Stimulated activated CD8-positive, alpha-beta memory T cell treated with anti-CD3 and anti-CD28 coated beads, Interleukin-15, amount 100 ng/mL, for 24 hours (primary cell): ENCODE data around the gene COA7.
"Not testable (repeated sequence)": the region's sequence is repeated elsewhere in the genome, so short reads cannot be mapped to it uniquely, and the experiment has no call there.

Source experiments
- DNase-seq: peaks from one replicate; pipeline ENCODE4 v3.0.0-alpha.2; 2020; ENCODE audit warnings: low read depth

The COA7 gene

DNA sequence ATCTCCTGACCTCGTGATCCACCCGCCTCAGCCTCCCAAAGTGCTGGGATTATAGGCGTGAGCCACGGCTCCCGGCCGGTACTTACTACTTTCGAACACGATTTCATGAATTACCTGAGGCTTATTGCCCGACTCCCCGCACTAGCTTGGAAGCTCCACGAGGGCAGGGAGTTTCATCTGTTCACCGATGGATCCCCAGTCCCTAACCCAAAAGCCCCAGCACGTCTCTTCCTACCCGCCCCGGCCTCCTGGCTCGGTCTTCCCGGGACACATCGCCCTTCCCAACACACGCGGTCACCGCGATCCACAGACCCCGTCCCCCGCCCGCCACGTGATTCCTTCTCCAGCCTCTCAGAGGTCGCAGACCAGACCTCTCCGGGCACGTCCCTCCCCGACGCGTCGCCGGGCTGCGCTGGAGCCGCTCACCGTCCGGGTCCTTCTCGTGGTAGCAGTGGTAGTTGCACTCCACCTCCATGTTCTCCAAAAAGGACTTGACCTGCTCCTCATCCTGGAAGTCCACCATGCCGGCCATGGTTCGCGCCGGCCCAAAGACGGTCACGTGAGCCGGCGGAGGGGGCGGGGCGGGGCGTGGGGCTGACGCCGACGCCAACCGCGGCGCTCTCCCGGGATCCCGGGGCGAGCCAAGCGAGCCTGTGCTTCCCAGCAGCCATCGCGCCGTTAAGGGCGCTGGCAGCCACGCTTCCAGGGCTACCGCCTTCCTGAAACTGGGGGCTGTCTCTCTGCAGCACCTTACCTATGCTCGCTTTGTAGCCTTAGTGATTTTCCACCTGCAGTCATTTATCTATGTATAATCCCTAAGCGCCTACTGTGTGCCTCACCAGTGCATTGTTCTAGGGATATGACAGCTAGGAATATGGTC lies at the start of gene COA7:
Gene COA7 (minus strand): TSS at position 553 of the 880 bp plus-strand sequence. CDS start 21 bp downstream, at position 532.
- DNase-seq = peak; percentile 53

DNA sequence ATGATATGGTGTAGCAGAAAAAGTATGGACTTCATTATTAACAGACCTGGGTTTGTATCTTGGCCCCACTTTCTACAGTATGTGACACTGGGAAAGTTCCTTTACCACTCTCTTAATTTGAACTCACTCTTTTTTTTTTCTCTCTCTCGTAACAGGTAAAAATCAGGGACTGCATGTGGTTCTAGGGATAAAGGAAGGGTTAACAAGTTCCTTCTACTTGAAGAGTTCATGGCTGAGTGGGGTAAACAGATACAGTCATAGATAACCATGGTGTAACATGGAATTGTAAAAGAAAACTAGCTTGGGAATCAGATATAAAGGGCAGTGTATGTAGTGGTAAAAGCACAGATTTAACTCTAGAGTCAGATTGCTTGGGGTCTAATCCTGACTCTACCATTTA lies 49.3 kb upstream of the COA7 start:
- no peak for DNase-seq

DNA sequence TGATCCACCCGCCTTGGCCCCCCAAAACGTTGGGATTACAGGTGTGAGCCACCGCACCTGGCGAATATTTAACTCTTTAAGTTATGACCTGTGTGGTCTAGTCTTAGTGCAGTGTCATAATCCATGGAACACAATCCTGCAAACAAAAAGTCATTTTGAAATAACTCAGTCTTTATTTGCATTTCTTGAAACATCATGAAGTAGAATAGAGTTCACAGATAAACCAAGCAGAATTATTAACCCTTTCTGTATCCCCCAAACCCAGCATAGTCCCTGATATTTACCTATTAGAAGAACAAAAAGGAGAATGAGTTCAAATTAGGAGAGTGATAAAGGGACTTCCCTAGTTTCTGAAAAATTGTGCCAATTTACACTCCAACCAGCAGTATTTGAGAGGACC lies 48.0 kb upstream of the COA7 start:
- no peak for DNase-seq

DNA sequence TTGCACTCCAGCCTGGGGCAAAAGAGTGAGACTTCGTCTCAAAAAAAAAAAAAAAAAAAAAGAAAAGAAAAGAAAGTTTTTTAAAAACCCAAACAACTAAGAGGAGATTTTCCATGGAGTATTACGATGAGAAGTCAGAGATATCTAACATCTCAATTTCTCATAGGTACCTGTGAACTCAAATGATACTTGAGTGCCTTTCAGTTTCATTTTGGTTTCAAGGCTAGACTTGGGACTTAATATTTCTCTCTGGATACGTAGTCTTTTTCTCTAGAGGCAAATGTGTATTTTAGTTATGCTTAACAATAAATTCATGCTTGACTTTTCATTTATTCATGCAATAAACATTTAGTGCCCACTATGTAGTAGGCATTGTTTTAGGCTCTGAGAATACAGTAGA lies 43.1 kb upstream of the COA7 start:
- DNase-seq = no peak

GRCh38 chr1:52739699-52740467 lies 41.7 kb upstream of the COA7 start:
- DNase-seq = no peak

DNA sequence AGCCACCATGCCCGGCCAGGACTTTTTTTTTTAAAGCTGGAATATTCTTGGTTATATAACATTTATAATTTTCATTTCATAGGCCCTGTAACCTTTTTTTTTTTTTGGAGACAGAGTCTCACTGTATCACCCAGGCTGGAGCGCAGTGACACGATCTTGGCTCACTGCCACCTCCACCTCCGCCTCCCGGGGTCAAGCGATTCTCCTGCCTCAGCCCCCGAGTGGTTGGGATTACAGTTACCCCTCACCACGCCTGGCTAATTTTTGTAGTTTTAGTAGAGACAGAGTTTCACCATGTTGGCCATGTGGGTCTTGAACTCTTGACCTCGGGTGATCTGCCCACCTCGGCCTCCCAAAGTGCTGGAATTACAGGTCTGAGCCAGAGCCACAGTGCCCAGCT lies 40.7 kb upstream of the COA7 start:
- no peak for DNase-seq

- no peak for DNase-seq
Observed at GRCh38 chr1:52738148-52738547, 40.0 kb upstream of the COA7 start.

DNA sequence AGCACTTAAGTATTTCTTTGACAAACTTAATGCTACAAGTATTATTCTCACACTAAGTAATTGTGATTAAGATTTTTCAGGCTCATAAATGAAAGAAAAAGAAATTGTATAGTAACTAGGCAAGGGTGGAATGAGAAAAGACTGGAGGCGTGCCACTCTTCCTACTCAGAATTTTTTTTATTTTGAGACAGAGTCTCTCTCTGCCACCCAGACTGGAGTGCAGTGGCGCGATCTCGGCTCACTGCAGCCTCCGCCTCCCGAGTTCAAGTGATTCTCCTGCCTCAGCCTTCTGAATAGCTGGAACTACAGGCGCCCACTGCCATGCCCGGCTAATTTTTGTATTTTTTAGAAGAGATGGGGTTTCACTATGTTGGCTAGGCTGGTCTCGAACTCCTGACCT lies 37.2 kb upstream of the COA7 start:
- DNase-seq = not testable (repeated sequence)

- no peak for DNase-seq
Observed at GRCh38 chr1:52733368-52733767, 35.2 kb upstream of the COA7 start.

DNA sequence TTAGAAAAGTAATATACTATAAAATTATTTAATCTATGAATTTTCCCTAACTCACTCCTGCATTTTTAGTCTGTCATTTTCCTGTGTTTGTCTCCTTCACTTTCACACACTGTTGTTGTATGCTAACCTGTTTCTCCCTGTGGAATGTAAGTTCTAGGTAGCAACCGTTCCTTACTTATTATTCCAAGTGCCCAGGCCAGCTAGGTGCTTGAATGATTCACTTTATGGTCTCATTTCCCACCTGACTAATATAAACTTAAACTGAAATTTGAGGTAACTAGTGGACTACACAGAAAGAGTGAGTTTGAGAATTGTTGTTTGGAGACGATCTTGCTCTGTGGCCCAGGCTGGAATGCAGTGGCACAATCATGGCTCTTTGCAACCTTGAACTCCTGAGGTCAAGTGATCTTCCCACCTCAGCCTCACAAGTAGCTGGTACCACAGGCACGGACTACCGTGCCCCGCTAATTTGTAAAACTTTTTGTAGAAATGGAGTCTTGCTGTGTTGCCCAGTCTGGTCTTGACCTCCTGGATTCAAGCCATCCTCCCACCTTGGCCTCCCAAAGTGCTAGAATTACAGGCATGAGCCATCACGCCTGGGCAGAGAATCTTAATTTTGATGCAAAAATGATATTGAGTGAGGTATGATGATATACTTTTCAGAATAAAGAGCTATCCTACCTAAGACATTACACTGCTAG lies 30.0 kb upstream of the COA7 start:
- no peak for DNase-seq

GRCh38 chr1:52727114-52727586 lies 29.0 kb upstream of the COA7 start:
- no peak for DNase-seq

DNA sequence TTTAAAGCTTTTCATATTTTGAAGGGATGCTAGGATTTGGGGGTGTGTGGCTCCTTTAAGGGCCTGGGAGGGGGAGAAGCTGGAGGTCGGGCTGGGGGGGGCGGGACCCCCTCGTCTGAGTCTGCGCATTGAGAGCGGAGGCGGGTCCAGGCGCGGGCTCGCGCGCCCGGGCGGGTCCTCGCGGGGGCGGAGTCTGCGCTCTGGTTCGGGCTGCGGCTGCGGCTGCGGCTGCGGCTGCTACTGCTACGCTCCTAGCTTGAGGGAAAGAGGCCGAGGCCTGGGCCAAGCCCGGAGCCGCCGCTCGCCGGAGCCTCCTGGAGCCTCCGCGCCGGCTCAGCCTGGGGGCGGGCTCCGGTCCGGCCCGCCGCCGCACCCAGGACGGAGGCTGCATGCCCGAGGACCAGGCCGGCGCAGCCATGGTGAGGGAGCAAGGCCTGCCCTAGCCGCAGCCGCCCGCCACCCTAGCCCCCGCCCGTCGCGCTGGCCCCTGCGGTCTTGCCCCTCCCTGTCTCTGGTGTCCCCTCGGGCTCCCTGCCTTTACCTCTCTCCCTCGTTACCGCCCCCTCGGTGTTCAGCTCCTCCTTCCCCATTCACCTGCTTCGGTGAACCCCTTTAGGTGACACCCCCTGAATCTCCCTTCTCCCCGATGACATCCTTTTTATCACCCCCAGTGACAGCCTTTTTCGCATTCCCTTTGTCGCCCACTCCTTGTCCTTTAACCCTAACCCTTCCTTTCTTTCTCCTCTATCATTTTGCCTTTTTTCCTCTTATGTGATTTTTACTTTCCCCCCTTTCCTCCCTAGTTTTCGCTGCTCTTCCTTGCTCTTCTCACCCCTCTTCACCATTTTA lies 28.3 kb upstream of the COA7 start, which contains the start of gene ZYG11B:
Gene ZYG11B (plus strand): TSS at position 189 of the 849 bp plus-strand sequence. CDS start 201 bp downstream, at position 390.
- peak; percentile 83 for DNase-seq

DNA sequence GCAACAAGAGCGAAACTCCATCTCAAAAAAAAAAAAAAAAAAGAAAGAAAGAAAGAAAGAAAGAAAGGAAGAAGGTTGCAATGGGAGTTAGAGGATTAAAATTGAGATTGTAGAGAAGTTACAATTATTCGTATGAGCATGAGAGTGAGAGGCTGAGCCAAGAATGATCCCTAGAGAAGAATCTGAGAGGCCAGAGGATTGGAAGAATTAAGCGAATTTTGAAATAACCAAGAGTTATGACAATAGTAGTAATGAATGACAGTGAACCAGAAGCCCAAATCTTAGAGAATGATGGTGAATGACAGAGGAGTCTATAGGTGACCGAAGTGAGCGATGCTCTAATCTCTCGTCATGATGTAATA lies 27.7 kb upstream of the COA7 start:
- DNase-seq = no peak

- DNase-seq = no peak
Observed at GRCh38 chr1:52723260-52723659, 25.1 kb upstream of the COA7 start.

DNA sequence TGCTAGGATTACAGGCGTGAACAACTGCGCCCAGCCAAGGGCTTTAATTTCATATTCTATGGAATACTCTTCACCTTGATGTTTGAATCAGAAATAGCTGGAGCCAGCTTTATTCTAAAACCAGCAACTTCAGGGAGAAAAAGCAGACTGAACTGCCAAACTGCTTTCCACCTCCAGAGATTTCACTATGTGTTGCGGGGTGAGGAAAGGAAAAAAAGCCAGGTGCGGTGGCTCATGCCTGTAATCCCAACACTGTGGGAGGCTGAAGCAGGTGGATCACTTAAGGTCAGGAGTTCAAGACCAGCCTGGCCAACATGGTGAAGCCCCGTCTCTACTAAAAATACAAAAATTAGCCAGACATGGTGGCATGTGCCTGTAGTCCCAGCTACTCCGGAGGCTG lies 17.1 kb upstream of the COA7 start:
- DNase-seq = not testable (repeated sequence)

GRCh38 chr1:52713590-52713989 lies 15.4 kb upstream of the COA7 start:
- DNase-seq = no peak

- no peak for DNase-seq
Observed at GRCh38 chr1:52709016-52709415, 10.9 kb upstream of the COA7 start.

- DNase-seq = no peak
Observed at GRCh38 chr1:52707927-52708655, 9.9 kb upstream of the COA7 start.

GRCh38 chr1:52706941-52707926 lies 9.1 kb upstream of the COA7 start:
- DNase-seq = no peak
